Kidney glomerular epithelial cell (primary cell): ENCODE measurements around the gene PTPRN2.
"Not testable (repeated sequence)": the region's sequence is repeated elsewhere in the genome, so short reads cannot be mapped to it uniquely, and the experiment has no call there.

Source experiments
- DNase-seq: peaks from one replicate; lab custom pipeline; 2025; lab: John Stamatoyannopoulos, UW

The PTPRN2 gene

DNA sequence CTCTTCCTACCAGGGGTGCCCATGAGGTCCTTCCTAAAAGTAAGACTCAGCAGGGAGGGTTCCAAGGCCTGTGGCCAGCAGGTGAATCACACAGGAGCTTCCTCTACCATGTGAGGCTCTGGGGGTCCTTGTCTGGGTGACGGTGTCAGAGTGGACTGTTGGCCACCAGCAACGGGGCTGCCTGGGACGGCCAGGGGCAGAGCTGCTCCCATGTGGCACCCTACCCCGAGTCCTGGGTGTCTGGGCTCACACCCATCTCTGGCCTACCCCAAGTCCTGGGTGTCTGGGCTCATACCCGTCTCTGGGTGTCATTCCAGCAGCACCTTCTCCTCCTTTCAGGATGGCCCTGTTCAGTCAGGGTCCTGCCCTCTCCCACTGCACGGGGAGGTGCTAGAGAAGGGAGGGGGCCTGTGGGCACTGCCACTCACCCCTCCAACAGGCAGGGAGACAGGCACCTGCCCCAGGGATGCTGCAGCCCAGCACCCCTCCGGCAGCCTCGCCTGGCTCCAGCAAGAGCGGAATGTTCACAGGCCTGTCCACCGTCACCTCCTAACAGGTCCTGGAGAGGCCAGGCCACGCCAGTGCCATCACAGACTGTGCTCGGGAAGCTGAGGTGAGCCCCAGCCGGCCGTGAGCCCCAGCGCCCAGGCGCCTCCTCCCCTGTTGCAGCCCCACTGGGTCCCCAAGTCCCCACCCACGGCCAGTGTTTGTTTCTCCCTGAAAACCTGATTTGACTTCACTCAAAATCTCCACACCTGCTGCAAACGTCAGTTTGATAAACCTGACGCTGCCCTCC is 143.7 kb downstream of the PTPRN2 start:
- no peak for DNase-seq

DNA sequence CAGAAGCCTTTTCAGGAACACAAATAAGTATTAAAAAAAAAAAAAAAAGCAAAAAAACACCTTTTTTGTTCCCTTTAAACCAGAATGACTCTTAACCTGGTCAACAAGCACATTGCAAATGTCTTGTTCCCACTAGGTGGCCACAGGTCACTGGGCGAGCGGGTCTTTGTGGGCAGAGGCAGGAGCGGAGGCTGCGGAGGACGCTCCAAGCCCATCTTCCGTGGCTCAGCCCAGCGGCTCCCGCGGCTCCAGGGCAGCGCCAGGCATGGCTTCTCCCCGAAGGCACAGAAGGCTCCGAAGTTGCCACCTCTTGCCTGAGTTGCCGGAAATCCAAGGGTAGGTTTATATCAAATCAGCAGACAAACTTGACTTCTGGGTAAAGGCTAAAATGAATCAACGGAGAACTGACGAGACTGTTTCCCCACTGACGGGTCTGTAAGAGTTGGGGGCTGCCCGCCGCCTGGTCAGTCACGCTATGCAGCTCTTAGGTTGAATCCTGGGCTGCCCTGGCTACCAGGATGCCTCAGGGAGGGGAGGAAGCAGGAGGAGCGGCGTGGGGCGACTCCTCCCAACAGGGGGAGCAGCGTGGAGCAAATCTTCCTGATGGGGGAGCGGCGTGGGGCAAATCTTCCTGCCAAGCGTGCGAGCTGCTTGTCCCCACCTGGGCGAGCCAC is 144.5 kb downstream of the PTPRN2 start:
- DNase-seq = no peak

DNA sequence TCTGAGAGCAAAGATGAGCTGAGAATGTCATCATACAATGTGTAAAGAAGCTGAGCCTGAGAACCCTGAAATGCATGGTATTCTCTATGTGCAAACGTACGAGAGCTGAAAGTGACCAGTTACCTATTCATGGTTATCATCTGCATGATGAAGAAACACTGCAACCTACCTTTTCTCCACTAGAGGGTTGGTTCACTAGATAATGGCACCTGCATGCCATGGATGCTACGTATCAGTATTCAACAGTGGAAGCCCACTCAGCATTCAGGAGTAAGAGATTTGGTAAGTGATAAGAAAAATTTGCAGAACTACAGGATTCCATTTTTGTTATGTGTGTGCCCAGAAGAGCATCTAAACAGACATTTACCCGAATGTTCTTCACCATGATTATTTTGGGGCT is 145.4 kb downstream of the PTPRN2 start:
- DNase-seq = no peak

DNA sequence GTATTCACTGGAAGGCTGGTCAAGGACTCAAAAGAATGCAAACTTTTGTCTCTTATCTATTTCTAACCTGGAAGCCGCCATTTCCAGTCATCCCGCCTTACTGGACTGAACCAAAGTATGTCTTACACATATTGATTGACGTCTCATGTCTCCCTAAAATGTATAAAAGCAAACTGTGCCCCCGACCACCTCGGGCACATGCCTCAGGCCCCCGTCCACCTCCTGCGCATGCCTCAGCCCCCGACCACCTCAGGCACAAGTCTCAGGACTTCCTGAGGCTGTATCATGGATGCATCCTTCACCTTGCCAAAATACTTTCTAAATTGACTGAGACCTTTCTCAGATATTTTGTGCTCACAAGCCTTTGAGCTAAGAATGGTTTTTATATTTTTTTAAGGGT is 148.6 kb downstream of the PTPRN2 start:
- no peak for DNase-seq

DNA sequence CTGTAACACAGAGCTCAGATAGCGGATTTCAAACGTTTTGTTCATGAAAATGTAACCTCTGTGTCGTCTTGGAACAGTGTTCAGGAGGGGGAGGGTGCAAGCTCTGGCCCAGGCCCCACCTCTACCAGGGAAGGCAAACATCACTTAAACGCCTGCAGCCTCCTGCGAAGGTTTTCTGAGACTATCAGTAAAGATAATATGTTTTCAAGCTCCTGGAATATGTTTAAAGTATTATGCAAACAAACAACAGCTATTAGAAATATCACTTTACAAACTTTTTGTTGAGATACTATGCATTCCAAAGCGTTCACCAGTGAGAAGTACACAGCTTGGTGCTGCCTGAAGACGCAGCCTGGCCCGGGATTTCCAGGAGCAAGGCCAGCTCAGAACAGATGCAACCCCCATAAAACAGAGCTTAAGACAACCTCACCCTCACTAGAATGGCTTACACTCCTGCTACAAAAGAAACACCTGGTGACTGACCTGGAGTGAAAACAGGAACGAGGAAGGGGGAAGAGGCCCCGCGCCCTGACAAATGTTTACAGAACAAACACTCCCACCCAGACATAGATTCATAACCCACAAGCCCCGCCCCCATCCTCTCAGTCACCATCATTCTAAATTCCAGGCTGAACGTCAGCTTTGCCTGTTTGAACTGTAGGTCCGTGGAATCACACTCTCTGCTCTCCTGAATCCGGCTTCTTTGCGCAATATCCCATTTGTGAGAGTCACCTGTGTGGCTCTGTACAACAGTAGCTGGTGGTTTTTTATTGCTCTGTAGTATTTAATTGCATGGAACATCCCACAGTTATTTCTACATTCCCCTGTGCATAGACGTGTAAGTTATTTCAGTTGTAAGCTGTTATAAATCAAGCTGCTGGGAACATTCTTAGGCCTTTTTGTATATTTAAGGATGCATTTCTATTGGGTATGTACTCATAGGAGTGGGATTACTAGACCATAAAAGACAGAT is 155.0 kb downstream of the PTPRN2 start:
- DNase-seq = peak; percentile 70

DNA sequence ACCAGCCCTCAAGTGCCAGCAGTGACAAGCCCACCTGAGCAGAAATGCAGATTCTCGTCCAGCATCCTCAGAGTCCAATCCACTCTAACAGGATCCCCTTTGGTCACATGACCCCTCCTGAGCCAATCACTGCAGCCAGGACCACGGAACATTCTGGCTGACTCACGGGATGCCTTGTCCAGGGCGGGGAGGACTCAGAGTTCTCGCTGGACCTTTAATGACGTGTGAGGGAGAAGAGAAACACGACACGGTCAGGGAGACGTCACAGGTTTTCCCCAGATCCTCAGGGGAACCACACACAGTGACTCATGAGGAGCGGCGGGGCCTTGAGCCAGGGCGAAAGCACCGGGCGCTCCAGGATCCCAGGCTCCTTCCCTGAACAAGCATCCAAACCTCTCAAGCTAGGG is 155.7 kb downstream of the PTPRN2 start:
- peak; percentile 78 for DNase-seq

DNA sequence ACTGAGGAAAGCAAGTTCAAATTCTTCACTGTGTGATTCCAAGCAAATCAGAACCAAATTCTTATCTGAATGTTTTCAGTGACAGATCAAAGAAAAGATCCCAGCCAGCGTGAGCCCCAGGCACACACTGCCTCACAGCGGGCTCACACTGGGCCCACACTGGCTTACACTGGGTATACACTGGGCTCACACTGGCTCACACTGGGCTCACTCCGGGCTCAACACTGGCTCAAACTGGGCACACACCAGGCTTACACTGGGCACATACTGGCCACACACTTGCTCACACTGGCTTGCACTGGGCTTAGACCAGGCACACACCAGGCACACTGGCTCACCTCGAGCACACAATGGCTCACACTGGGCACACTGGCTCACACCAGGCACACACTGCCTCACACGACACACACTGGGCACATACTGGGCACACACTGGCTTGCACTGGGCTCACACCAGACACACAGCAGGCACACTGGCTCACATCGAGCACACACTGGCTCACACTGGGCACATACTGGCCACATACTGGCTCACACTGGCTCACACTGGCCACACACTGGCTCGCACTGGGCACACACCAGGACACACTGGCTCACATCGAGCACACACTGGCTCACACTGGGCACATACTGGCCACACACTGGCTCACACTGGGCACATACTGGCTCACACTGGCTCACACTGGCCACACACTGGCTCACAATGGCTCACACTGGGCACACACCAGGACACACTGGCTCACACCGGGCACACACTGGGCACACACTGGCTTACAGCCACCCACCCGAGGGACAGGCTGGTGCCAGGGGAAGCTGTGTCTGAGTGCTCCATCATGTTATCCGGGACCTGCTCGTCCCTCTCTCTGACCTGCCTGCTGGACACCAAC is 156.3 kb downstream of the PTPRN2 start:
- DNase-seq = no peak

DNA sequence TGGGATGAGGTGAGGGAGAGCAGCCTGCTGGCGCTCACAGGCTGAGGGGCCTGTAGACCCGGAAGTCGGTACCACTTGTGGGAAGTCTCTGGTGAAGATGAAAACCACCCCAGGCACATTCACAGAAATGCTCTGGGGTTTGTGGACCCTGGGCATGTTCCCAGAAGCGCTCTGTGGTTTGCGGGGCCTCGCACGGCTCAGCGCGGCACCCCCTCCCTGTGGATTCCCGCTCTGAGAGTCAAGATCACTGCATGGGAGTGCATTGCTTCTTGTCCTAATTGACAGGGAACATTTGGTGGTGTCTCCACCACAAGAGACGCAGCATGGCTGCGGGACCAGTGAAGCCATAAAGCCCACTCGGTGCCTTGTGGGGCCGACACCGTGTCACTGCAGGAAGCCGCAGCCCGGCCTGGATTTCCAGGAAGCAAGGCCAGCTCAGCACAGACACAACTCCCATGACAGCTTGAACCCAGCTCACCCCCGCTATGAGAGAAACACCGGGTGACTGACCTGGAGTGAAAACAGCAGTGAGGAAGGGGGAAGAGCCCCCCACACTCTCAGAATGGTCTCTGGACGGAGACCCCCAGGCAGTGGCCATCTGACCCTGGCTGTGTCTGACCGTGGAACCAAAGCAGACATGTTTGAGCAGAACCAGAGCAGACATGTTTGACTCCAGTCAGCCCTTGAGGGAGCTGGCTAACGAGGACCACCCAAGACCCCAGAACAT is 157.2 kb downstream of the PTPRN2 start:
- DNase-seq = no peak

DNA sequence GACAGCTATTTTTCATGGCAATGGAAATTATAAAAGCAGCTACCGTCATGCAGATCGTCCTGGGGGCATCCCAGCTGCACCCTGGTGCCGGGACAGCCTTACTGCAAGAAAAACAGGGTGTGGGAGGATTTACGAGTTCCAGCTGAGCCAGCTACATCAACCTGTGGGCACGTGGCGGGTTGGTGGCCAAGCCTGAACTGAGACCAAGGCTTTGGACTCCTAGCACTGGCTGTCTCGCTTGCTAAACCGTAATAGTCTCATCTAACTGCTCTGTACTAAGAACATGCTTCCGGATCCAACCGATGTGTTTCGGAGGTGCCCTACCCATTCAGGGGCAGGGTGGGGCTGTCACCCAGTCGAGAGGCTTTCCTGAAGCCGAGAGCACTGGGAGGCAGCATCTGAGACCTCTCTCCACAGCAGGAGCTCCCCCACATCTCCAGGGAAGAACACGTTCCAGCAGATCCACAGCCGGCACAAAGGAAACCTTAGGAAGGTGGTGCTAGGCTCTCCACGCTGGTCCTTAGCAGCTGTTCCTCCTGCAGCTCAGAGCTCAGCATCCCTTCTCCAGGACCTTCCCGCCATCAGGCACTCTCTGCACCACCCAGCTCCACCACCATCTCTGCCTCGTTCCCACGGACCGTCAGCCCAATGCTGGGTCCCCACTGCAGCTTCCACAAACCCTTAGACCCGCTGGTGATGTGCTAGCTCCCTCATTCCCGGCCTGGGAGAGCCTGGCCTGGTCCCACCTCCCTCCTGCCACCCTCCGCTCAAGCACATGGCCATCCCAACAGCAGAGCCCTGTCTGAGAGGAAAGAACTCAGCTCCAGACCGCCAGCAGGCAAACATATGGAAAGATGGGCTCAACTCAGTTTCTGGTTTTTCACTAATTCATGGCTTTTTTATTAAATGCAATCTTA is 158.5 kb downstream of the PTPRN2 start:
- no peak for DNase-seq

DNA sequence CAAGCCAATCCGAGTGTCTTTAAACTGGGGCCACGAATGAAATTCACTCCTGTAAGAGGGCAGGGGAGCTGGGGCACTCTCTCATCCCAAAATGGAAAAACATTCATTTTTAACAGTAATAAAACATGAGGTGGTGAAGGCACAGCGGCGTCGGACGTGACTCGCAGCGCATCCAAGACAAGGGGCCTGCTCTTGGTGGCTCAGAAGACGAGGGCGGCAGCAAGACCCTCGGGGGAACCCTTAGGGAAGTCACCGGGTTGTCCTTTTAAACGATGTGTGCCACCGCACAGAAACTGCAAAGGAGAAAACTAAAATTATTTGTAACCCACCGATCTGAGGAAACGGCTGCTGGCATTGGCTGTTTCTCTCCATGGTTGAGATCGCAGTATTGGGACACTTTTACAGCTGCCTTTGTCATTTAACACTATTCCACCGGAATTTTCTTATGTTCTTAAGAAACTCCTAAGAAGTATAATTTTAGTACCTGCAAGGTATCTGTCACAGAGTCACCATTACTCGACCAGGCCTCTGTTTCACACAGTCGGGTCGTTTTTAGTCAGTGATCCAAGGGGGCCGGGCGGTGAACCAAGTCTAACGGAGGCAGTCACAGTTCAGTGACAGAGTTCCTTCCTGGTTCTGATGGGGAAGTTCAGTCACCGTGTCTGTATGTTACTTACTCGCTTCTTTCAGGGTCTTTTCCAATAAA is 159.3 kb downstream of the PTPRN2 start:
- DNase-seq = no peak

DNA sequence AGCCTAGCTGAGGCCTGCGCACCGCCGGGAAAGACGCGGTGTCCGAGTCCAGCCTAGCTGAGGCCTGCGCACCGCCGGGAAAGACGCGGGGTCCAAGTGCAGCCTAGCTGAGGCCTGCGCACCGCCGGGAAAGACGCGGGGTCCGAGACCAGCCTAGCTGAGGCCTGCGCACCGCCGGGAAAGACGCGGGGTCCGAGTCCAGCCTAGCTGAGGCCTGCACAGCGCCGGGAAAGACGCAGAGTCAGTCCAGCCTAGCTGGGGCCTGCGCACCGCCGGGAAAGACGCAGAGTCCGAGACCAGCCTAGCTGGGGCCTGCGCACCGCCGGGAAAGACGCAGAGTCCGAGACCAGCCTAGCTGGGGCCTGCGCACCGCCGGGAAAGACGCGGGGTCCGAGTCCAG is 161.9 kb downstream of the PTPRN2 start:
- not testable (repeated sequence) for DNase-seq

DNA sequence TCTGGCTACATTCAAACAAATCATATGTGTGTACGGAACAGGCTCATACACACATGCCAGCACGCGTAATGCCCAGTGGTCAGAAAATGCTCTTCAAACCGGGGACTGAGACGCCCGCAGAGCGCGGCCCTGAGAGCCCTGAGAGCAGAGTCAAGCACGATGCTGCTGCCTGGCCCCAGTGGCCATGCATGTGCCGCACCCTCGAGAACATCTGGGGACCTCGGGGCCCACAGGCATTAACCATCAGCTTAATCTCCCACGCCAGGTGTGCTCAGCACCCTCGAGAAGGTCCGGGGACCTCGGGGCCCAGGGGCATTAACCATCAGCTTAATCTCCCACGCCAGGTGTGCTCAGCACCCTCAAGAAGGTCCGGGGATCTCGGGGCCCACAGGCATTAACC is 163.1 kb downstream of the PTPRN2 start:
- DNase-seq = no peak

DNA sequence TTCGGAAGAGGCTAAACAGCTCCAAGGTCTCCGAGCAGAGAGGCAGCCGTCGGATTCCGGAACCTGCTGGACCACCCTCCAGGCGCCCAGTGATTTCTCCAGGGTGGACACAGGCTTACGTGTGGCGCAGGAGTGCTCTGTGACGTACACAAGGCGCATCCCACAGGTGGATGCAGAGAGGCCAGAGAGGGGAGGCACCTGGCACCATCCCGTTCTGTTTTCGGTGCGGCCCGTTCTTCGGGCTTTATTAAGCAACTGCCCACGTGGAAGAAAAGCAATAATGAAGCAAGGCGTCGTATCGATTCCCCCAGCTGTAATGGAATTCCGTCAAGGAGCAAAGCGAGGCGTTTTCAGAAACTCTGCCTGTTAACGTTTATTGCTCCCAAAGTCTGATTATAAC is 163.6 kb downstream of the PTPRN2 start:
- DNase-seq = no peak

DNA sequence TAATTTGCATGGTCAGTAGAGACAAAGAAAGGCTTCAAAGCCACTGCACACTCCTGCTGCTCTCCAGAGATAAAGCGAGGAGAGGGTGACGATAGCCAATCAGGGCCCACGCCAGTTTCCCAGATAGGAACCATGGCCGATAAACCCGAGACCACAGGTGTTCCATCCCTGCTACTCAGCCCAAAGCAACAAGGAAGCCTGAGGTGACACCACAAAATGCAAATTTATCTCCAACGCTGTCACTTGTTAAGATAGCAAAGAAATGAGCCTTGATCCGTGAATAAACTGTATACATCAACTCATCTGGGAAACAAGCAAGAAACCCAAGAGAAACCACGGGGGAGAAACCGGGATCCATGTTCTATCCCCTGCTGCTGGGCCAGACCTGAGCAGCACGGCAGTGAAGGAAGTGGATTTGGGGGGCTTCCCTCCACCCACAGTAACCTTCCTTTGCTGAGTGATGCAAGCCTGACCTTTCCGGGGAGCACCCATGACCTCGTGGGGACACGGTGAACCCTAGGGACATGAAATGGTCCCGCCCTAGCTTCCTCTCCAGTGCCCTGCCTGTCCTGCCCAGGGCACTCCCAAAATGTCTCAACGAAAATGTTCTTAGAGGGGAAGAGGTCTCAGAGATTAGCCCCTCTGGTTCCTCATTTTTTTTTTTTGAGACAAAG is 164.6 kb downstream of the PTPRN2 start:
- DNase-seq = no peak

DNA sequence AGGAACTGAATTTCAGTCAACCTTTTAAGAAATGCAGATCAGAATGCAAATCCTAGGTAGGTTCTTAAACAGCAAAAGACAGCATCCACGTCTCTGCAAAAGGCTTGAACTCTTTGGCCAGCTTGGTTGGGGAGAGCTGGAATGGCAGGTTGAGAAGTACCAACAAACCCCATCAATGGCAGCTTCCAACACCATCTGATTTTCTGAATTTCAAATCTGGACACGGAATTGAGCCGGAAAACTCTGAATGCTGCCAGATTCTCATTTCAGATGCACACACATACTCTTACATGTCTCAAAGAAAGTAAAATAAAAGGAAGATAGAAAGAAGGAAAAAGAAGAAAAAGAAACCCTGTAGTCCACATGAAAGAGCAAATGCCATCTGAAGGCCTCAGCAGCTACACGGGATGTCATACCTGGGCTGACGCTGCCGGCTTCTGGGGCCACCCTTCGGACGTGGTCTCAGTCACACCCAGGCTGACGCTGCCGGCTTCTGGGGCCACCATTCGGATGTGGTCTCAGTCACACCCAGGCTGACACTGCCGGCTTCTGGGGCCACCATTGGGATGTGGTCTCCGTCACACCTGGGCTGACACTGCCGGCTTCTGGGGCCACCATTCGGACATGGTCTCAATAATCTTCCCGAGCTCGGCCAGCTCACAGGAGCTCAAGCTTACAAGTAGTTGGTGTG is 165.3 kb downstream of the PTPRN2 start:
- DNase-seq = no peak

DNA sequence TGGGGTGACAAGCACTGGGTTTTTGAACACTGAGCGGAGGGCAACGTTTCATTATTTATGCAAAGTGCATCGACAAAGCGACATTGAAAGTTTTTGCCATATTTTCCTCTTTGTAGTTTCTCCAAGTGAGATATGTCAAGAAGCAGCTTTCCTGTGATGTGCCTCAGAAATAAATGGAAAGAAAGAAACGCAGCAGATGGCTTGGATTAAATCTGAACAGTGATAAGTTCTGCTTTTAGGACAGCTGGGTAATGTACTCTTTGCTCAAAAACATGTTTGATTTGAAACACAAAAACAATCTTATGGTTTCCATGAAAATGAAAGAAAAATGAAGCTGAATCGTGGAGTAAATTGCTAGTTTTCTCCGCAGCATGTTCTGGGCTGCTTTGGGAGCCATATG is 166.3 kb downstream of the PTPRN2 start:
- DNase-seq = no peak

DNA sequence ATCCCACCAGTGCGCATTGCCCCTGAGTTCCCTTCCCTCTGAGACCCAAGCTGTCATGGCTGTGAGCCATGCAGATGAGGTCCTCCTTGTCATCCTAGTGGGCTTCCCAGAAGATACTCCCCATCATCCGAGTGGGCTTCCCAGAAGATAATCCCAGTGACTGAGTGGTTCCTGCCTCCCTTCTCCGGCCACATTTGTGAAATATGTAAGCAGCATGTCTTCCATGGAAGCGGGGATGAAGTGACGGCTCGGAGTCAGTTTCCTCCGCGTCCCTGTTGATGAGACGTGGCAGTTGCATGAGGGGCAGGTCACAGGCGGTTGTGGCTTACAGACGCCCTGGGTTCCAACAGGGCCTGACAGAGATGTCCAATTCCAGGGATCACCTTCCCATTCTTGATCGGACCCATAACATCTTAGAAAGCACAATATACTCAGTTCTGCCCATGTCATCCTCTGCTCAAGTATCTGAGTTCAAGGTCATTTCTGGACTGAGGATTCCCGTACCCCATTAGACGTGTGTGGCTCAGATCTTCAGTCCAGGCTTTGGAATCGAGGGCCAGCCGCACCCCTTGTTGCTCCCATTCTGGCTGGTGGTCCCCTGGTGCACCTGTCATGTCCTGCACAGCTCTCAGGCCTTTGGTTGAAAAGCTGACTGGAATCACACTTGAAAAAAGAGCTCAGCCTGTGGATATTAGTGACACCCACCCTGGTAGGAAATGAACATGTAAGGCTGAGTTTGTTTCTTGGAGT is 166.9 kb downstream of the PTPRN2 start:
- DNase-seq = no peak
